LNCaP clone FGC (cell line): ENCODE measurements around the gene HDAC4.
A peak's percentile ranks its signal among the peaks of the same experiment; 100 is the strongest.

Experiments used
- DNase-seq: peaks from one replicate; pipeline ENCODE4 v3.0.0-alpha.2; 2011; ENCODE audit warnings: low read depth
- H3K4me3 ChIP-seq: 2 replicates; pipeline ENCODE4 v1.5.1; 2011; ENCODE audit warnings: mild to moderate bottlenecking, low read depth, low read length, control low read depth
- CTCF ChIP-seq: IDR thresholded peaks from 2 replicates; pipeline ENCODE4 v1.5.1; 2012; ENCODE audit warnings: mild to moderate bottlenecking; ENCODE audit not compliant: control insufficient read depth, insufficient read depth; ENCODE audit errors: extremely low read depth

Gene HDAC4

GRCh38 chr2:239113615-239114014, 287.2 kb downstream of the HDAC4 start:
- no peak for TF ChIP-seq CTCF
- no peak for DNase-seq
- H3K4me3 ChIP-seq = no peak overlapping the region

DNA sequence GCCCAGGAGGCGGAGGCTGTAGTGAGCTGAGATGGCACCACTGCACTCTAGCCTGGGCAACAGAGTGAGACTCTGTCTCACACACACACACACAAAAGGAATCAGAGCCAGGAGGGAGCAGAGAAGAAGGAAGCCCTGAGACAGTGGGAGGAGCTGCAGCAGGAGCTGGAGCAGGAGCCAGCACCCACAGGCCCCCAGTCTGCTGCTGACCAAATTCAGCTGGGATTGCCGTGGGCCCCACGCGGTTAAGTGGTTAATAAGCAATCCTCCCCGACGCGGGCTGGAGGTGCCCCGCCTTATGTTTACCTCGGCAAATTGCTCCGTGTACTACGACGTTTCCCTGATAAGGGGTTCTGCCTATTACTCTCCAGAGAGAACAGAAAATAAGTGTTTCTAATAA, 287.6 kb downstream of the HDAC4 start:
- no peak for TF ChIP-seq CTCF
- no peak overlapping the region for H3K4me3 ChIP-seq
- DNase-seq = no peak

GRCh38 chr2:239112127-239112774, 288.6 kb downstream of the HDAC4 start:
- no peak for TF ChIP-seq CTCF
- DNase-seq = no peak

GRCh38 chr2:239111401-239112100, 289.3 kb downstream of the HDAC4 start:
- no peak for DNase-seq
- no peak overlapping the region for H3K4me3 ChIP-seq
- no peak for TF ChIP-seq CTCF

More at GRCh38 chr2:239112127-239112774, 288.6 kb downstream of the HDAC4 start:
- no peak overlapping the region for H3K4me3 ChIP-seq

DNA sequence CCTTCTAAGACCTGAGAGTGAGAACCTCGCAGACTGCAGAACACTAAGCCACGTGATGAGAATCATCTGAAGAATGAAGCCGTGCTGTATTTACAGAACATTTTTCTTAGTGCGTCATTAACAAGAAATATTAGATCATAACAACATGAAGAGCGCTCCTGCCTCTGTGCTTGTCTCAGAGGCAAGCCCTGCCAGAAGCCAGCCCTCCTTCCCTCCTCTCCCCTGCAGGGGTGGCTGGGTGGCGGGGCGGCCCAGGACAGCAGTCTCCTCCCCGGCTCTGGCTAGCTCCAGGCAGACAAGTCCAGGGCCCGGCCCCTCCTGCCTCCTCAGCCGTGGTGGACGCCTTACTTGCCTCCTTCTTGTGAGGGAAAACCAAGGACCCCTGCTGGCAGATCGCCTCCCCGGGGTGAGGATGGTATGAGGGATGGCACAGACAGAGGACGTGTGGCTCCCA, 290.2 kb downstream of the HDAC4 start:
- H3K4me3 ChIP-seq = no peak overlapping the region
- no peak for DNase-seq
- TF ChIP-seq CTCF = no peak

DNA sequence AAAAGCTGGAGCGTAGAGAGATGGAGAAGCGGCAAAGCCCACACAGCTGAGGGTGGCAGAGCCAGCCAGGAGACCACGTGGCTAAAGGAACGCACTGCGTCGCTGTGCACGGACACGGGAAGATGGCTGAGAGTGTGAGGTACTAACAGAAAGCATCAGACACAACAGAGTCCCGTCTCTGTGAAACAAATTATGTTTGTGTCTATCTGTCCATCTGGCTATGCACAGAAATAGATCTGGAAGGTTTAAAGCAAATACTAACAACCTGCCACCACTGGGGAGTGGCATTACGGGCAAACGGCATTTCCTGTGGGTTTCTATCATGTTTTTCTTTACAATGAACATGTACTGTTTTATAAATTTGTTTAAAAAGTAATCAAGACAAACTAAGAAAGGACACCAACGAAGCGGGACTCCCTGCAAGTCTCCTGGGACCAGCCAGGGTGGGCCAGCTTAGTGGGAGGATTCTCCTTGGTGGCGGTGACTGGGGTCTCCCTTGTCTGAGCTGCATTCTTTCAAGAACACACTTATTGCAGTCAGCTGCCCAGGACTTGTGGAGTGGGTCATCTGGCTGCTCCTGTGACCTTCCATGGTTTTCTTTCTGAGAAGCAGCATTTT, 290.8 kb downstream of the HDAC4 start:
- H3K4me3 ChIP-seq = peak overlapping the region; percentile 24
- no peak for DNase-seq
- TF ChIP-seq CTCF = no peak
